Karpas-422 (cell line): ENCODE data around the gene RAET1E. TPM values are rescaled to one million over a fixed set of nuclear protein-coding genes. Genes with fewer than 3 reads are reported as not detected.
A peak's percentile ranks its signal among the peaks of the same experiment; 100 is the strongest.
"Not testable (repeated sequence)": the region's sequence is repeated elsewhere in the genome, so short reads cannot be mapped to it uniquely, and the experiment has no call there.

Experiments used
- DNase-seq: peaks from one replicate; pipeline ENCODE4 v3.0.0-alpha.2; 2015
- H2AFZ ChIP-seq: fragments of 200-600 bp; sonication (generic); 2 replicates; pipeline ENCODE4 v1.6.1; 2014; ENCODE audit warnings: antibody characterized with exemption, low read length, mixed read lengths
- H3K27ac ChIP-seq: fragments of 200-600 bp; sonication (generic); 2 replicates; pipeline ENCODE4 v1.5.1; 2014; ENCODE audit warnings: mild to moderate bottlenecking, low read length, moderate library complexity
- H3K27me3 ChIP-seq: fragments of 200-600 bp; sonication (generic); 2 replicates; pipeline ENCODE4 v1.6.1; 2014; ENCODE audit warnings: low read length, mixed read lengths
- H3K36me3 ChIP-seq: fragments of 200-600 bp; sonication (generic); 2 replicates; pipeline ENCODE4 v1.6.1; 2014; ENCODE audit warnings: low read length, mixed read lengths; ENCODE audit not compliant: insufficient read depth
- H3K4me1 ChIP-seq: fragments of 200-600 bp; sonication (generic); 2 replicates; pipeline ENCODE4 v1.6.1; 2014; ENCODE audit warnings: mild to moderate bottlenecking, low read length, mixed read lengths
- H3K4me2 ChIP-seq: fragments of 200-600 bp; sonication (generic); 2 replicates; pipeline ENCODE4 v1.6.1; 2014; ENCODE audit warnings: low read length, low read depth, mild to moderate bottlenecking; ENCODE audit not compliant: poor library complexity, severe bottlenecking
- H3K4me3 ChIP-seq: fragments of 200-600 bp; sonication (generic); 2 replicates; pipeline ENCODE4 v1.5.1; 2014; ENCODE audit warnings: mild to moderate bottlenecking, antibody characterized with exemption, low read length, mixed read lengths
- H3K79me2 ChIP-seq: fragments of 200-600 bp; sonication (generic); 2 replicates; pipeline ENCODE4 v1.6.1; 2014; ENCODE audit warnings: mild to moderate bottlenecking, low read length, mixed read lengths
- H3K9ac ChIP-seq: fragments of 200-600 bp; sonication (generic); 2 replicates; pipeline ENCODE4 v1.6.0; 2014; ENCODE audit warnings: low read length
- H3K9me2 ChIP-seq: fragments of 200-600 bp; sonication (generic), shearing (Covaris generic); replicated peaks from 2 replicates; pipeline ENCODE4 v1.6.0; 2014; ENCODE audit warnings: mild to moderate bottlenecking, low read length, moderate library complexity; ENCODE audit not compliant: insufficient read depth
- H3K9me3 ChIP-seq: fragments of 300-700, 200-600 bp; sonication (generic); 2 replicates; pipeline ENCODE4 v1.6.1; 2014; ENCODE audit warnings: low read length, mixed read lengths
- H4K20me1 ChIP-seq: fragments of 200-600 bp; sonication (generic); 2 replicates; pipeline ENCODE4 v1.6.1; 2014; ENCODE audit warnings: mild to moderate bottlenecking, antibody characterized with exemption, low read length, low read depth; ENCODE audit not compliant: insufficient read depth
- total RNA-seq: library from RNA; depleted of rRNA; stranded (reverse); fragments of >200 nt; shearing (Covaris generic); gene quantifications from 2 replicates; pipeline ENCODE4 v1.2.3, GENCODE V29; 2014; ENCODE audit warnings: low replicate concordance

The RAET1E gene
- total RNA-seq, 1 experiment from 2014 or later = not detected

DNA sequence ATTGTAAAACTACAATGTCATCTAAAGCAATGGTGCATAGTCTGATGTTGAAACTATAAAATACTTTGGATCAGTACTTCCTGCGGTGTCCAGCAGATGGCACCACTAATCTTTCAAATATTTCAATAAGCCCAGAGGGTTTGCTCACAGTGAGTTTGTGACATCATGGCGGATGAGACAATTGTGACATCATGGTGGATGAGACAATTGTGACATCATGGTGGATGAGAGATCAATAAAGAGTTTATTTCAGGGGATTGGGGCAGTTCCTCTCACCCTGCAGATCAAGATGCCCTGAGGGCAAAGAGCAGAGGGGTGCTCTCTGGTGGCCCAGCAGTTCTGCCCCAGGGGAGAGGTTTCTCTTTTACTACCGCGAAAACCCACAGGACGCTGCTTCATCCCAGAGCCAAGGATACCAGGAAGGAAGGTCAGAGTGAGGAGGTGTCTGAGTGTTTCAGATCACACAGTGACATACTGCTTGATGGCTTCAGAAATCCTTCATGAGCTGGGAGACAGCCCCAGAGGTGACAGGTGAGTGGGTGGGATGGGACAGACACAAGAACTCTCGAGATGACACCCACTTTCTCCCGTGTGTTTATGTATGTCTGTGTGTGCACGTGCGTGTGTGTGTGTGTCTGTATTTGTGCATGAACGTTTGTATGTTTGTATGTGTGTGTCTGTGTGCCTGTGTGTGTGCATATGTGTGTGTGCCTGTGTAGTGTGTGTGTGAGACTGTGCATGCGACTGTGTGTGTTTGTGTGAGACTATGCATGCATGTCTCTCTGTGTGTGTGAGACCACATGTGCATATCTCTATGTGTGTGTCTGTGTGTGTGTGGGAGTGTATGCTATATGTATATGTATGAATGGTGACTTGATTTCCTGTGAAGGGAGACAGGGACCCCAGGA lies 36.6 kb upstream of the RAET1E start:
- H3K9ac ChIP-seq = peak overlapping the region; percentile 52
- peak; percentile 93 for DNase-seq
- peak overlapping the region; percentile 50; the same call in 1 of the 2 replicates for H3K4me3 ChIP-seq
- H3K79me2 ChIP-seq = no peaks in the 10 kb centered on the region
- no peaks in the 10 kb centered on the region for H3K27me3 ChIP-seq
- H3K4me2 ChIP-seq = peak overlapping the region; percentile 51
- H2AFZ ChIP-seq = peak overlapping the region; percentile 55; the same call in 1 of the 2 replicates
- H3K36me3 ChIP-seq = no peaks in the 10 kb centered on the region
- H4K20me1 ChIP-seq = no peaks in the 10 kb centered on the region
- H3K4me1 ChIP-seq = peaks cover 23% of the 10 kb centered on the region
- H3K27ac ChIP-seq = no peak overlapping the region
- no peaks in the 10 kb centered on the region for H3K9me2 ChIP-seq
- H3K9me3 ChIP-seq = no peaks in the 10 kb centered on the region

DNA sequence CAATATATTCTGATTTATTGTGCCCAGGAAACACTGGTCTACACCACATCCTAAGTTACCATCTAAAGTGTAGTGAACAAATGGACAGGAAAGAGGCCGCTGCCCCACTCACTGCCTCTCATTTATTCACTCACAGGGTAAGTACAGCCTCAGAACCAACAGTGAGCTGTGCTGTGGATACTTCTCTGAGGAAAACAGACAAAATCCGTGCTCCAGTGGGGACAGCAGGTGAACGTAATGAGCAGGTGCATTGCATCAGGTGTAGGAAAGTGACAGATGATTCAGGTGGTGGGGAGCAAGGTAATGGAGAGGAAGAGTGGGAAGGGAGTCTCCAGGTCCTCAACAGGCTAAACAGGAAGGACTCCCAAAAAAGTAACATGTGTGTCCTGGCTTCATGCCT lies 35.5 kb upstream of the RAET1E start:
- no peak for DNase-seq
- Histone ChIP-seq H3K4me3 (no peak overlapping the region), H3K27ac (no peak overlapping the region)

DNA sequence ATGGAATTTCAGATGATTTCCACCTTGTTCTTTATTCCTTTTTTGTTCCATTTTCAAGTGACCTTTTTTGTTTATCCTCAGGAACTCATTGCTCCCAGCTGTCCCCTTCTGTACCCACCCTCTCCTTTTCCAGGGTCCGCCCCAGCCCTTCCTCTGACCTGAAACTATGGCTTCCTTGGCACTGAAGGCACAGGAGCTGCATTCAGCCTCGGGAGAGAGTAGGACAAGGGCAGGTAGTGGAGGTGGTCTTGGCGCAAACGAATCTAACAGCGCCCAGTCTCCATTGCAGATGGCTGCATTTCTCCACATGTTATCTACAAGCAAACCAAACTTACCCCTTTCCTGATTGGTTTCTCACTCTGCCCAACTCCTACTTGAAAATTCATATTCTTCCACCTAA lies 35.1 kb upstream of the RAET1E start:
- Histone ChIP-seq H3K4me2 (no peak overlapping the region), H2AFZ (no peak overlapping the region), H3K9me2 (no peaks in the 10 kb centered on the region), H3K27me3 (no peaks in the 10 kb centered on the region), H3K36me3 (no peaks in the 10 kb centered on the region), H4K20me1 (no peaks in the 10 kb centered on the region), H3K4me1 (peaks cover 9% of the 10 kb centered on the region), H3K27ac (no peak overlapping the region), H3K79me2 (no peaks in the 10 kb centered on the region), H3K4me3 (no peak overlapping the region), H3K9ac (no peak overlapping the region), H3K9me3 (no peaks in the 10 kb centered on the region)
- DNase-seq = peak; percentile 35

More for the DNA sequence above, 35.5 kb upstream of the RAET1E start:
- H3K4me1 ChIP-seq = peaks cover 13% of the 10 kb centered on the region
- H2AFZ ChIP-seq = no peak overlapping the region
- H3K9me2 ChIP-seq = no peaks in the 10 kb centered on the region
- no peaks in the 10 kb centered on the region for H3K79me2 ChIP-seq
- no peaks in the 10 kb centered on the region for H4K20me1 ChIP-seq
- no peaks in the 10 kb centered on the region for H3K36me3 ChIP-seq
- H3K9me3 ChIP-seq = no peaks in the 10 kb centered on the region
- H3K9ac ChIP-seq = no peak overlapping the region
- H3K27me3 ChIP-seq = no peaks in the 10 kb centered on the region
- H3K4me2 ChIP-seq = no peak overlapping the region

DNA sequence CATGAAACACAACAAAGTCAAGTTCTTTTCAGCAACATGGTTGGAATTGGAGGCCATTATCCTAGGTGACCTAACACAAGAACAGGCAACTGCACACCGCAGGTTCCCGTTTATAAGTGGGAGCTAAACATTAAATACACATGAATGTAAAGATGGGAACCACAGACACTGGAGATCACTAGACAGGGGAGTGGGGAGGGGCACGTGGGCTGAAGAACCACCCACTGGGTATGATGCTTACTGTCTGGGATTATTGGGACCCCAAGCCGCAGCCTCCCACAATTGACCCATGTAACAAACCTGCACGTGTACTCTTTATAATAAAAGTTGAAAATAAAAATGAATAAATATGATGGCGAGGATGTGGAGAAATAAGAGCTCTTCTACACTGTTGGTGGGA lies 33.6 kb upstream of the RAET1E start:
- no peaks in the 10 kb centered on the region for H3K9me2 ChIP-seq
- H4K20me1 ChIP-seq = no peaks in the 10 kb centered on the region
- peak; percentile 27 for DNase-seq
- H3K27ac ChIP-seq = no peak overlapping the region
- no peak overlapping the region for H3K4me2 ChIP-seq
- H3K79me2 ChIP-seq = no peaks in the 10 kb centered on the region
- no peaks in the 10 kb centered on the region for H3K27me3 ChIP-seq
- H3K36me3 ChIP-seq = no peaks in the 10 kb centered on the region
- H3K9ac ChIP-seq = no peak overlapping the region
- H3K4me1 ChIP-seq = peaks cover 7% of the 10 kb centered on the region
- H2AFZ ChIP-seq = no peak overlapping the region
- no peak overlapping the region for H3K4me3 ChIP-seq
- H3K9me3 ChIP-seq = no peaks in the 10 kb centered on the region

DNA sequence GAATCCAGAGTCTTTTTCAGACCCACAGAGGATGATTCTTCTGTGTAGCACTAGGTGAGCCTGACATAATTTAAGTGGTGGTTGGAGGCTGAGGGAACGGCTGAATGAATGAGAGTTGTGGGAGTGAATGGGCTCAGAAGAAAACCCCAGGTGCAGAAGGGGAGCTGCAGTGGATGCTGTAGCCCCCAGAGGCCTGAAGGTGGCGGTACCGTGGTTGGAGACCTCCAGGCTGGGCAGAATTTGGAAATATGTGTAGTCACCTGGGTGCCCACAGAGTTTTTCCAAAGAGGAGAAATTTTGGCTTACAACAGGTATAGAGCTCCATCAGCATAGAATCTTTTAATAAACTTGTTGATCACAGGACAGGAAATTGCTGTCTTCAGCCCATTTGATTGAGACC lies 31.5 kb upstream of the RAET1E start:
- DNase-seq = peak; percentile 76
- no peak overlapping the region for H3K9ac ChIP-seq
- H3K9me2 ChIP-seq = no peaks in the 10 kb centered on the region
- no peaks in the 10 kb centered on the region for H3K9me3 ChIP-seq
- H3K4me1 ChIP-seq = peaks cover 8% of the 10 kb centered on the region
- H3K27me3 ChIP-seq = no peaks in the 10 kb centered on the region
- H3K27ac ChIP-seq = no peak overlapping the region
- no peak overlapping the region for H2AFZ ChIP-seq
- H3K4me2 ChIP-seq = no peak overlapping the region
- H3K79me2 ChIP-seq = no peaks in the 10 kb centered on the region
- no peaks in the 10 kb centered on the region for H3K36me3 ChIP-seq
- H4K20me1 ChIP-seq = no peaks in the 10 kb centered on the region
- no peak overlapping the region for H3K4me3 ChIP-seq

DNA sequence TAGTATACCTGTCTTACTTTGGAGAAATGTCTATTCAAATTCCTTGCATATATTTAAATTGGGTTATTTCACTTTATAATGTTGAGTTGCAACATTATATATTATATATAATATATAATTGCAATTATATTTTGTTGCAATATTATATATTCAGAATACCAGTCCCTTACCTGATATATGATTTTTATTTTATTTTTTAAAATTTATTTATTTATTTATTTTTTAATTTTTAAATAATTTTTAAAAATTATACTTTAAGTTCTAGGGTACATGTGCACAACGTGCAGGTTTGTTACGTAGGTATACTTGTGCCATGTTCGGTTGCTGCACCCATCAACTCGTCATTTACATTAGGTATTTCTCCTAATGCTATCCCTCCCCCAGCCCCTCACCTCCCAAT lies 29.1 kb upstream of the RAET1E start:
- H3K9me2 ChIP-seq, H3K36me3 ChIP-seq, H2AFZ ChIP-seq, H3K9ac ChIP-seq, H3K79me2 ChIP-seq, H3K4me3 ChIP-seq, H3K27me3 ChIP-seq, DNase-seq, H3K4me2 ChIP-seq, H3K27ac ChIP-seq, H4K20me1 ChIP-seq, H3K9me3 ChIP-seq: not testable (repeated sequence)
- H3K4me1 ChIP-seq = peaks cover 15% of the 10 kb centered on the region

DNA sequence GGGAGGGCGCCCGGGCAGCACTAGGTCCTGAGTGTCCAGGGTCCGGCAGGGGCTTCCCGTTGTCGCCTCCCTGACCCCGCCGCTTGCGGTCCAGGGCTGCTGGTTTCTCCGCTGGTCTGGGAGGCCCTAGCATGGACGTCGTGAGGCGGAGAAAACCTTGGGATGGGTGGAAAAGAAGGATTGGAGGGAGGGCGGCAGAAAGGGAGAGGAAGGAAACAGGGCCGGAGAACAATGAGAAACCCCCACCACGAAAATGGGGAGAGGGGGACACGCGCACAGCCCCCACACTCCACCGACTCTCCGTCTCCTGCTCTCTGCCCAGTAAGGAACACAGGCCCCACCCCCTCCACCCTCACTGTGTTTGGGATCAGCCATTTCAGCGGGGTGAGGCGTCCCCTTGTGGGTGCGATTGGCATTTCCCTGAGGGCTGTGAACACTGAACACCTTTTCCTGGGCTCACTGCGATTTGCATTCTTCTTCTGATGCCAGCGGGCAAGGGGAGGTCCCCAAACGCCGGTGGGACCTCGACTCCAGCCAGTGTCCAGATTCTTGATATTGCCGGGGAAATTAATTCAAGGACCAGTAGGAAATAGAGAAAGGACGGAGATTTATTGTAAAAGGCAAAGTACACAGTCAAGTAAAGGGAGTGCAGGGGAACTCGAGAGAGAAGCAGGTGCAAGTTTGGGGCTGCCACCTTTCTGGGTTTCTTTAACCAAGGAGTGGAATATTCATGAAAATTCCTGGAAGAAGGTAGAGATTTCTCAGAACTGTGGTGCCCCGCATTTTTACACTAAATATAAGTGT lies 28.3 kb upstream of the RAET1E start:
- DNase-seq = peak; percentile 90
- 0 out of 2 replicates have a peak, but pooled peaks cover 2% of the 10 kb centered on the region for H4K20me1 ChIP-seq
- H3K36me3 ChIP-seq = no peaks in the 10 kb centered on the region
- no peak overlapping the region for H2AFZ ChIP-seq
- no peak overlapping the region for H3K9ac ChIP-seq
- H3K27me3 ChIP-seq = no peaks in the 10 kb centered on the region
- peak overlapping the region; percentile 50 for H3K4me2 ChIP-seq
- no peak overlapping the region for H3K4me3 ChIP-seq
- no peaks in the 10 kb centered on the region for H3K9me3 ChIP-seq
- H3K79me2 ChIP-seq = no peaks in the 10 kb centered on the region
- H3K9me2 ChIP-seq = no peaks in the 10 kb centered on the region
- H3K4me1 ChIP-seq = peaks cover 15% of the 10 kb centered on the region
- no peak overlapping the region for H3K27ac ChIP-seq
